Fibroblast of skin of back (primary cell): Measurements from ENCODE around the gene C4A.
"Not testable (repeated sequence)": the region's sequence is repeated elsewhere in the genome, so short reads cannot be mapped to it uniquely, and the experiment has no call there.

ENCODE experiments used
- DNase-seq: peaks from one replicate; pipeline ENCODE4 v3.0.0-alpha.2; 2013

Gene C4A

GRCh38 chr6:32037136-32037535 lies 55.3 kb downstream of the C4A start:
- DNase-seq = not testable (repeated sequence)

GRCh38 chr6:32037598-32038524 lies 56.0 kb downstream of the C4A start, which contains the start of gene CYP21A2:
Gene CYP21A2, plus strand, starts transcription at chr6:32038415. Its CDS starts 8 bp downstream, at chr6:32038423.
- DNase-seq = not testable (repeated sequence)

- not testable (repeated sequence) for DNase-seq
These were observed 57.0 kb downstream of the C4A start for GRCh38 chr6:32038878-32039277.

GRCh38 chr6:32039321-32040274 lies 57.7 kb downstream of the C4A start:
- DNase-seq = not testable (repeated sequence)

GRCh38 chr6:32040299-32041049 lies 58.6 kb downstream of the C4A start:
- not testable (repeated sequence) for DNase-seq

GRCh38 chr6:32041050-32041321 lies 59.1 kb downstream of the C4A start:
- DNase-seq = not testable (repeated sequence)

- not testable (repeated sequence) for DNase-seq
These were observed 59.5 kb downstream of the C4A start for GRCh38 chr6:32041385-32041784.

- DNase-seq = not testable (repeated sequence)
These were observed 60.4 kb downstream of the C4A start for GRCh38 chr6:32042276-32042675.

GRCh38 chr6:32043589-32044380 lies 61.9 kb downstream of the C4A start:
- not testable (repeated sequence) for DNase-seq

GRCh38 chr6:32044916-32045315 lies 63.1 kb downstream of the C4A start:
- DNase-seq = not testable (repeated sequence)

- peak; percentile 32 for DNase-seq
These were observed 64.1 kb downstream of the C4A start for GRCh38 chr6:32045811-32046449.

- DNase-seq = peak; percentile 72
These were observed 64.7 kb downstream of the C4A start for GRCh38 chr6:32046450-32047083.

- peak; percentile 71 for DNase-seq
These were observed 65.2 kb downstream of the C4A start for GRCh38 chr6:32047084-32047478.

- DNase-seq = no peak
These were observed 65.6 kb downstream of the C4A start for GRCh38 chr6:32047539-32047854.

GRCh38 chr6:32047855-32048766 lies 66.3 kb downstream of the C4A start:
- peak; percentile 46 for DNase-seq

- not testable (repeated sequence) for DNase-seq
These were observed 67.3 kb downstream of the C4A start for GRCh38 chr6:32049149-32049548.

GRCh38 chr6:32049736-32050135 lies 67.9 kb downstream of the C4A start:
- DNase-seq = not testable (repeated sequence)

GRCh38 chr6:32050562-32050961 lies 68.7 kb downstream of the C4A start:
- DNase-seq = no peak
